NCI-H1092 treated with DMSO at 0.1 percent for 48 hours (cell line): ENCODE data around the gene CFAP20DC.
"Not testable (repeated sequence)": the region's sequence is repeated elsewhere in the genome, so short reads cannot be mapped to it uniquely, and the experiment has no call there.

Experiments
- DNase-seq: peaks from one replicate; lab custom pipeline; 2025; lab: John Stamatoyannopoulos, UW

CFAP20DC gene

GRCh38 chr3:58867621-58868020 lies 182.2 kb downstream of the CFAP20DC start:
- no peak for DNase-seq

DNA sequence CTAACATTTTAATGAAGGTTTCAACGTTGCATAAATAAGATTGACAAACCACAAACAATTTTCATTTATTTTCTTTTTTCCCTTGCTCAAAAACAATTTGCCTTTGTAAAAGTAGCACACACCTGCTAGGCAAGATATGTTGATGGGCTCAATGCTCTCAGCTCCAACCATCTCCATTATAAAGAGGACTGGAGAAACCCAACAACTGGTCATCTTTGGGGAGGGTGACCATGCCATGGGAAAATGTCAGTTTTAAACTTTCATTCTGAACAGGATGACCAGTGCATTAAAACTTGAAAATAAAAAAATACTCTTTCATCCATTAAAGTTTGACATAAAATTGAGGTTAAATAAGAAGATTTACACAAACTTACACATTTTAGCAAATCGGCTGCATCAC lies 183.7 kb downstream of the CFAP20DC start:
- DNase-seq, result no peak

DNA sequence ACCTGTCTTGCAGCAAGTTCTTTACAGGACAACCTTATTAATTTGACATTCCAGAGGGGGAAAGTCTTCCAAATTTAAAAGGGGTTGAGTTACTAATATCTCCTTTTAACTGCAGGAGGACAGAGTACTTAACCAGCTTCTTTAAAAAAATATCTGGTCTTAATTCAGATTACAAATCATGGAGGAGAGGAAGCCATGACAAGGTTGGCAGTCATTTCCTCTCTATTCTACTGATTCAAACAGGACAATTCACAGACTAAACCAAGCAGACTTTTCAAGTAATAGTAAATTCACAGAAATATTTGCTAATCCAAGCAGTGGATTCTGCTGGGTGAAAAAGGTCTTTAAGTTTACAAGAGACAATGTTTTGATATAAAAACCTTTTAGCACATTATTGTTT lies 185.3 kb downstream of the CFAP20DC start:
- no peak for DNase-seq

GRCh38 chr3:58863206-58863605 lies 186.6 kb downstream of the CFAP20DC start:
- DNase-seq, result no peak

- DNase-seq, result no peak
Measured at GRCh38 chr3:58861551-58861950, 188.3 kb downstream of the CFAP20DC start.

GRCh38 chr3:58858126-58858525 lies 191.7 kb downstream of the CFAP20DC start:
- no peak for DNase-seq

DNA sequence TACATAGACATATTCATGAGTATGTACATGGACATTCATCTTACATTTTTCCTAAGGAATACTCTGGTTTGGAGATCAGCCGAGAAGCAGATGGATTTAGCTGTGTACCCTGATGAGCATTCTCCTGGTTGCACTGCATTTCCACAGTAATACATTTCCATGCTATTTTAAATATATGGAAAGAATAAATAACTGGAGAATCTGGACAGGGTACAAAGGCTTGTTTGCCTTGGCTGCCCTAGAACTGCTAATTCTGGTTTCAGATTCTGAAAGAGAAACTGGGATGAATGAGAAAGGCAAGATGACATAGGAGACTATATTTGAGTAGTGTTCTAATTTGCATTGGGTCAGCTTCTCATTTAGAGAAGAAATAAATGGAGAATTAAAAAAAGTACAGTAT lies 192.4 kb downstream of the CFAP20DC start:
- no peak for DNase-seq

- no peak for DNase-seq
Measured at GRCh38 chr3:58848826-58849225, 201.0 kb downstream of the CFAP20DC start.

DNA sequence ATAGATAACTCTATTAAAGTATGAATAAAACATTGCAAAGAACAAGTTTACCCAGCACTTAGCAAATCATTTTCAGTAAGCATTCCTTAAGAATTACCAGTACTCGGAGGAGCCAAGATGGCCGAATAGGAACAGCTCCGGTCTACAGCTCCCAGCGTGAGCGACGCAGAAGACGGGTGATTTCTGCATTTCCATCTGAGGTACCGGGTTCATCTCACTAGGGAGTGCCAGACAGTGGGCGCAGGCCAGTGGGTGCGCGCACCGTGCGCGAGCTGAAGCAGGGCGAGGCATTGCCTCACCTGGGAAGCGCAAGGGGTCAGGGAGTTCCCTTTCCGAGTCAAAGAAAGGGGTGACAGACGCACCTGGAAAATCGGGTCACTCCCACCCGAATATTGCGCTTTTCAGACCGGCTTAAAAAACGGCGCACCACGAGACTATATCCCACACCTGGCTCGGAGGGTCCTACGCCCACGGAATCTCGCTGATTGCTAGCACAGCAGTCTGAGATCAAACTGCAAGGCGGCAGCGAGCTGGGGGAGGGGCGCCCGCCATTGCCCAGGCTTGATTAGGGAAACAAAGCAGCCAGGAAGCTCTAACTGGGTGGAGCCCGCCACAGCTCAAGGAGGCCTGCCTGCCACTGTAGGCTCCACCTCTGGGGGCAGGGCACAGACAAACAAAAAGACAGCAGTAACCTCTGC lies 207.6 kb downstream of the CFAP20DC start:
- not testable (repeated sequence) for DNase-seq

DNA sequence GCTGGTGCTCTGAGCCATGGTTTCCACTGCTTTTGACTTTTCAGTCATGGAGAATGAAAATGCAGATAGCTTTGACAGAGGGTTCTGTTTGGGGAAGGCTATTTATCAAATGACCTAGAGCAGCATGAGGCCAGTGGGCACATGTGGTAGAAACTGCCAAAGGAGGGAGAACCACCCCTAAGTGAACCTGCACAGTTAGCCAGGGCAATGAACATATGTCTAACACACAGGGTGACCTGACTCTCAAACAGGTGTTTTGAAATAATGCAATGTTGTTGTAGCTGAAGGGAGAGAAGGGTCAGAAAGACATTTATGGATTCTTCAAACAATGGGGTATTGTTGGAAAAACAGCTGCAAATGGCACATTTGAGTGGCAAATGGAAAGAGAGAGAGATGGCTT lies 208.9 kb downstream of the CFAP20DC start:
- no peak for DNase-seq

GRCh38 chr3:58839964-58840363 lies 209.9 kb downstream of the CFAP20DC start:
- no peak for DNase-seq

GRCh38 chr3:58839187-58839586 lies 210.6 kb downstream of the CFAP20DC start:
- no peak for DNase-seq

DNA sequence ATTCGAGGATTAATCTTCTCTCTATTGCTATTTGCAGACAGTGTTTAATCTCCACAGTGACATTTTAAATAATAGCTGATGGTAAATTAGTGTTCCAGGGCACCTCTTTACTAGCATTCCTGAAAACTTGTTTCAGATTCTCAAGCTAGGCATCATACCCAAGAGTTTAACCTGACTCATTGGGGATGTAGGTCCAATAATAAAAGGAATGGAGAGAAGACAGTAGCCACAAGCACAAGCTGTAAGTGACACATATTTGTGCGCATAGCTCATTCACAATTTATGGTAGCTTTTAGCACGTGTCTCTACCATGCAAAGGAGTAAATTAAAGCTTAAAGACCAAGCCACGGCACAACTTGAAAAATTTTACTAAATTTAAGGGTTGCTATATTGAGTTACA lies 212.0 kb downstream of the CFAP20DC start:
- no peak for DNase-seq

GRCh38 chr3:58837141-58837843 lies 212.5 kb downstream of the CFAP20DC start:
- no peak for DNase-seq

- DNase-seq, result no peak
Measured at GRCh38 chr3:58835086-58835485, 214.7 kb downstream of the CFAP20DC start.

- no peak for DNase-seq
Measured at GRCh38 chr3:58833491-58833890, 216.3 kb downstream of the CFAP20DC start.

DNA sequence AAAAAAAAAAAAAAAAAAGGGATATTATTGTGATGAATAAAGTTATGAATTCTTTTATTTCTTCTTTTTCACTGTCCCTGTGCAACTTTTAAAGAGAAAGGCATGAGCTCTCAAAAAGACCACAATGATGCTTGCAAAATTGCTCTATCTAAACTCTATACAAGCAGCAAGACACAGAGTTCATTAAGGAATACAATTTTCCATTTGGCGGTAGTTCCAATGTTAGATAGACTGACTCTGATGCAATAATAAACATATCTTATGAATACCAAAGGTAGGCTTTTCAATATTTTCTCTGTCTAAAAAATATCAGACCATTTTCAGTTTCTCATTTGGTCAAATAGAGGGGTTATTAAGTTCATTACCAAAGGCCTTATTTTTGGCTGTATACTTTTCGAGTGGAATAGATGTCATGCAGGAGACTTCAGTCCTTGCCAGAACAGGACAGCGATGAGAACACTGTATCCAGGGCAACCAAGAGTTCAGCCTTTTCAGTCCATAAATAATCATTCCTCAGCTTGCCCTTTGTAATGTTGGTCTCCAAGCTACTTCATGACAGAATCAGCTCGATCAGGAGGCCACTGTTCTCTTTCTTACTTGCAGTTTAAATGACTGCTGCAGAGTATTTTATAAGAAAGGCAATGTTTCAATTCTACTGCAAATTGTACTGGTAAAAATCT lies 220.4 kb downstream of the CFAP20DC start:
- DNase-seq, result no peak

- DNase-seq, result no peak
Measured at GRCh38 chr3:58824777-58825176, 225.0 kb downstream of the CFAP20DC start.

DNA sequence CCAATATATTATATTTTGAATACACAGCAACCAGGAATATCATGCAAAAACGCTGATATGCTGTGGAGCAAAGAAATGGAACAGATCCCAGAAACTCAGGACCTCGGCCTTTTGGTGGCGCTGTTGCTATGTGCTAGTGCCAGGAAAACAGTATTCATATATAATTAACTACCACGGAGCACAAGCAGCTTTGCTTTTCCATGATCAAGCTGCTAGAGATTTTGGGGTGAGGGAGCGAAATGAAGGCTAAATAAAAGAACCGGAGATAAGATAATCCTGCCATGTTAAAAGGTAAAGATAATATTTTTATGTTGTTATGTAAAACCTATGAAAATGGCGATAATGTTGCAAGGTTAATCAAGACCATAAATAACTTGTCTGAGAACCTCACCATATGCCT lies 225.5 kb downstream of the CFAP20DC start:
- DNase-seq, result peak; percentile 19

DNA sequence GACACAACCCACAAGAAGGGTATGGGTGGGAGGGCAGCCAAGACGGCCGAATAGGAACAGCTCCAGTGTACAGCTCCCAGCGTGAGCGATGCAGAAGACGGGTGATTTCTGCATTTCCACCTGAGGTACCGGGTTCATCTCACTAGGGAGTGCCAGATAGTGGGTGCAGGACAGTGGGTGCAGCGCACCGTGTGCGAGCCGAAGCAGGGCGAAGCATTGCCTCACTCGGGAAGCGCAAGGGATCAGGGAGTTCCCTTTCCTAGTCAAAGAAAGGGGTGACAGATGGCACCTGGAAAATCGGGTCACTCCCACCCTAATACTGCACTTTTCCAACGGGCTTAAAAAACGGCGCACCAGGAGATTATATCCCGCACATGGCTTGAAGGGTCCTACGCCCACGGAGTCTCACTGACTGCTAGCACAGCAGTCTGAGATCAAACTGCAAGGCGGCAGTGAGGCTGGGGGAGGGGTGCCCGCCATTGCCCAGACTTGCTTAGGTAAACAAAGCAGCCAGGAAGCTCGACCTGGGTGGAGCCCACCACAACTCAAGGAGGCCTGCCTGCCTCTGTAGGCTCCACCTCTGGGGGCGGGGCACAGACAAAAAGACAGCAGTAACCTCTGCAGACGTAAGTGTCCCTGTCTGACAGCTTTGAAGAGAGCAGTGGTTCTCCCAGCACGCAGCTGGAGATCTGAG lies 243.1 kb downstream of the CFAP20DC start:
- DNase-seq, result not testable (repeated sequence)

DNA sequence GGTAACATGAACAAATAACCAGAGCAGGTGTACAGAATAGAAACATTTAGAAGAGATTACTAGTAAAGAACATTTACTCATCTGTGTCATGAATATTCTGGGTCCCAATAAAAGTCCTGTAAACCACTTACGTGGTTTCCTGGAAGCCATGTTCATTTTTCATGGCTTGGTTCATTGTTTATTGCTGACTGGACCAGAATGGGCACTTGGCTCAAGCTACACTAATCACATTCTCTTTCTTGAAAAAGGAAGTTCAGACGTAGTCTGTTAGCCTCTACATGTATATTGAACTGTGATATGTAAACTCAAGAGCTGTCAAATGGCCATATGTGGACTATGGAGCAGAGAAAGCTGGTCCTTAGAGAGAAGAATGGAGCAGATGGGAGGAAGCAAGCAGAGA lies 244.9 kb downstream of the CFAP20DC start:
- DNase-seq, result no peak

DNA sequence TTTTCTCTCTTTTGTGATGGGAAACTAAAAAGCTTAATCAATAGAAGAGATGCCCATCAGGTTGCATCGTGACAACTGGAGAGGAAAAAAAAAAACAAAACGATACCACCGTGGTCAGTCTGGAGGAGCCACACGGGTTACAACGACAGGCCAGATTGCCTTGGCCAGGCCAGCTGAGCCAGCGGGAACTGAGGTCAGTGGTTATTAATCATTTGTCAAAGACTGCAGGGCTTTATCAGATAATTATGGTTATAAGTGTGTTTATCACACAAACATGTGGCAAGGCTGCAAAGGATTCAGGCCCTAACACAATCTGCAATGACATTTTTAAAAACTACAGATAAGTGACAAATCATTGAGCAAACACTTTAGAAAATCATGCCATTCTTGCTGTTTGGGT lies 248.3 kb downstream of the CFAP20DC start:
- no peak for DNase-seq

DNA sequence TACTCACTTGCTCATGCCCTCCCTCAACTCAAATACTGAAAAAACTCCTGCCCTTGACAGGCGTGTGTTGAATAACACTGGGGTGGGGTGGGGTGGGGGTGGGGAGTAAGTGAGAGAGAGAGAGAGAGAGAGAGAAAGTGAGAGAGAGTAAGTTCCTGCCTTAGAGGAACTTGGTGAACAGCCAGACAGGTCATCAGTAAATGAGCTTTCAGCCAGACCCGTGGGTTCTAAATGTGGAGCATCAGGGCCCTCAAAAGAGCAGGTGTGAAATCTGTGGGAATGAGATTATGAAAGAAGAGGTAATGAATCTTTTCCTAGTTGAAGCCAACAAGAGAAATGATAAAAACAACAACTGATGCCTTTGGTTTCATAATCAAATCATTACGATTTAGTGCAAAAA lies 248.9 kb downstream of the CFAP20DC start:
- no peak for DNase-seq
